HG03575 (cell line): ENCODE measurements around the gene ATP5PO.
"Not testable (repeated sequence)": the region's sequence is repeated elsewhere in the genome, so short reads cannot be mapped to it uniquely, and the experiment has no call there.

ENCODE experiments used
- ATAC-seq: cut with Tn5 transposase; IDR thresholded peaks from one replicate; pipeline ENCODE4 v1.9.1; 2021; ENCODE audit not compliant: unreplicated experiment, insufficient number of reproducible peaks, low FRiP score; ENCODE audit errors: extremely low read depth

Gene ATP5PO

DNA sequence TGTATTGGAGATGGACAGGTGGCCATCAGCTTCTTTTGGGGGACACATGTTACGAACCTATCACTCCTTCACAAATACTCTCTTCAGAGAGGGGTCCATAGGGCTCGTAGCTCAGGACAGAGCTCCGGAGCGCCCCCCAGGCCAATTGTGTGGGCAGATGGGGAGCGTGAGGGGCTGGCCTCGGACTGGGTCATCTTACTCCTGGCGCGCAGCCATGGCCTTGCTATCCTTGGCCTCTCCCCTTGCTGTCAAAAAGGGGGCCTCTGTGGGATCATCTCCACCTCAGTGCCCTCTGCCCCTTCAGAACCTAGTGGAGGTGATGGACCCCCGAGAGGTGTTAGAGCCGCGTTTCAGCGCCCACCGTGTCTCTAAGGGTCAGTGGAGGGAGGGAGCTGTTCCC, 35.0 kb downstream of the ATP5PO start:
- ATAC-seq = no peak

DNA sequence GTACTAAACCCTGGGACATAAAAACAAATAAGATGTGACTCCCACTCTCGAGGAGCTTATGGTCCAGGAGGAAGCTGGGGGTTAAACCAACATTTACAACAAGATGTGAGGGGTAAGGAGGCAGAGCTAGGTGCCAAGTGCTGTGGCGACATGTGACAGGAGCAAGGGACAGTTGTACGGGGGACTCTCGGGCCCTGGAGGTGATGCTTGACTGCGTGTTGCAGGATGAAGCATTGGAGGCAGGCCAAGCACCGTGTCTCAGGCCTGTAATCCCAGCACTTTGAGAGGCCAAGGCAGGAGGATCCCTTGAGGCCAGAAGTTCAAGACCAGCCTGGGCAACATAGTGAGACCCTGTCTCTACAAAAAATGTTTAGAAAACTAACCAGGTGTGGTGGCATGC, 36.8 kb downstream of the ATP5PO start:
- ATAC-seq = no peak

- no peak for ATAC-seq
These were observed 40.4 kb downstream of the ATP5PO start for GRCh38 chr21:33875026-33875695.

- no peak for ATAC-seq
These were observed 41.4 kb downstream of the ATP5PO start for GRCh38 chr21:33874161-33874560.

DNA sequence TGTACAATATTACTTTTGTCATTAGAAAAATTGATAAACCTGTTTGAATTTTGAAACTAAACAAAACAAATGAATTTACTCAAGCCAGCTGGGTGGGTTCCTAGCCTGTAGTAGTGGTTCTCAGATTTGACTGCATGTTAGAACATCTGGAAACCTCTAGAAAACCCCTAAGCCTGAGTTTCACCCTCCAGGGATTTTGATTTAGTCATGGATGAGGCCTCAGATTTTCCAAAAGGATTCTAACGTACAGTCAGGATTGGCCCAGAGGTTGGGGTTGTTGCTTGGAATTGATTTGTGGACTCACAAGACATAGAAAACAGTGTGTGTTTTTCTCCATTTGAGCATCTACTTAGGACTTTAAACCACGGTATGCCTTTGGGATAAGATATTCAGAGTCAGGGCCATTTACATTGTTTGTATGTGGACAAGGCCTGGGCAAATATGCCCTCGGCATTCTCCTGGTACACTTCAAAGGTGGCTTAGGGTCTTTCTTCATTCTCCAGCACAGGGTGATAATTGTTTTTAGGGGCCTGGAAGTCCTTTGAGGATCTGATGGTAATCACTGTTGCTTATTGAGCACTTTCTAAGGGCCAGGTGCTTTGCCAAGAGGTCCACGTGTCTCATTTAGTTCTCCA, 42.6 kb downstream of the ATP5PO start:
- ATAC-seq = no peak

- ATAC-seq = no peak
These were observed 44.4 kb downstream of the ATP5PO start for GRCh38 chr21:33871171-33871570.

GRCh38 chr21:33870768-33871167, 44.8 kb downstream of the ATP5PO start:
- ATAC-seq = no peak

- ATAC-seq = no peak
These were observed 45.7 kb downstream of the ATP5PO start for GRCh38 chr21:33869873-33870272.

GRCh38 chr21:33867868-33868267, 47.7 kb downstream of the ATP5PO start:
- ATAC-seq = not testable (repeated sequence)

- ATAC-seq = no peak
These were observed 48.8 kb downstream of the ATP5PO start for GRCh38 chr21:33866826-33867225.

GRCh38 chr21:33865996-33866575, 49.5 kb downstream of the ATP5PO start:
- no peak for ATAC-seq

- ATAC-seq = no peak
These were observed 50.4 kb downstream of the ATP5PO start for GRCh38 chr21:33865176-33865575.

GRCh38 chr21:33864150-33864549, 51.5 kb downstream of the ATP5PO start:
- ATAC-seq = no peak

GRCh38 chr21:33863191-33863590, 52.4 kb downstream of the ATP5PO start:
- not testable (repeated sequence) for ATAC-seq

GRCh38 chr21:33861125-33861524, 54.5 kb downstream of the ATP5PO start:
- no peak for ATAC-seq

- ATAC-seq = no peak
These were observed 55.2 kb downstream of the ATP5PO start for GRCh38 chr21:33860332-33860879.

DNA sequence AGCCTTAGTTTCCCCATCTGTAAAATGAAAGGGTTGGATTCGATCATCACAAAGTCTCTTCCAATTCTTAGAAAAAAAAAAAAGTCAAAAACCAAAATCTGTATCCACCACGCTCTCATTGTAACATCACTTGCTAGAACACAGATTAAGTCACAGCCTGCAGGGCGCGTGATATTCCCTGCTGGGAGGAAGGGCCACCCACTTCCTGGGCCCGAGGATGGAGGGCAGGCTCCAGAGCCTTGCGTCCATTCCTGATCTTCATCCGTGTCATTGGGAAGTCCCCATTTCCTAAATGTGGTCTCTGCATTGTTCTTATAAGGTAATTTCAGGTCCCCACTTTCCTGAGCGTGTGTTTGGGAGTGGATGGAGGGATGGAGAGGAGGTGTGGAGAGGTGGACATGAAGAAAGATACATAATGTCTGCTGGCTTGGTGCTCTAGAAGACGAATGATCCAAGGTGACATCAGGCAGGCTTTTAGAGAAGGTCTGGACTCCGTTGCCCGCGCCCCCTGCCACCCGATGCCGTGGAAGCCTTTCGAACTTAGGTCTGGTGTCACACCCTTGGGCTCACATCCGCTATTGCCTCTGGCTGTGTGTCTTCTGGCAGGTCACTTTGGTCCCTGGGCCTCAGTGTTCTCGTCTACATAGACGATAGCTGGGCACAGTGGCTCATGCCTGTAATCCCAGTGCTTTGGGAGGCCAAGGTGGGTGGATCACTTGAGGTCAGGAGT, 56.1 kb downstream of the ATP5PO start:
- ATAC-seq = no peak

GRCh38 chr21:33858667-33859372, 56.8 kb downstream of the ATP5PO start:
- ATAC-seq = no peak
